ENCODE measurements around the gene TTC17. TPM values are rescaled to one million over a fixed set of nuclear protein-coding genes. Genes with fewer than 3 reads are reported as not detected.

TTC17 gene
- total RNA-seq, 1 donor from 2014 or later = 183 TPM

DNA sequence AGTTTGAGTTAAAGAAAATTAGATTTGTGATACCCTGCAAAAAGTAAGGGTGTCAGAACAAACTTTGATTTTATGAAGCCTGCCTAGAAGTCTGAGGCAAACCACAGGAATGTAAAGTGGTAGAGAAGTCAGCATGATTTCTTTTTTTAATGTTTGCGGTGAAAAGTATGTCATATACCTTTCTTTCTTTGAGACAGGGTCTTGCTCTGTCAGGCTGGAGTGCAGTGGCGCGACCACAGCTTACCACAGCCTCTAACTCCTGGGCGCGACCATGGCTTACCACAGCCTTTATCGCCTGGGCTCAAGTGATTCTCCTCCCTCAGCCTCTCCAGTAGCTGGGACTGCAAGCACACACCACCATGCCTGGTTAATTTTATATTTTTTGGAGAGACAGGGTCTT is 42.3 kb upstream of the TTC17 start:
- Histone ChIP-seq H3K9ac (no peak overlapping the region), H3K4me3 (no peak overlapping the region), H3K9me3 (ENCODE audit: low read depth) (no peaks in the 10 kb centered on the region), H3K4me2 (no peak overlapping the region), H3K27ac (no peak overlapping the region), H3K36me3 (peaks cover 7% of the 10 kb centered on the region), H2AFZ (replicated peaks) (no peak overlapping the region), H4K20me1 (ENCODE audit: low read depth) (peaks cover 76% of the 10 kb centered on the region), H3K4me1 (peaks cover 10% of the 10 kb centered on the region), H3K79me2 (ENCODE audit: low read depth) (peaks cover 79% of the 10 kb centered on the region), H3K27me3 (no peaks in the 10 kb centered on the region), H3F3A (ENCODE audit: low read depth) (peaks cover 11% of the 10 kb centered on the region)
- Mint-ChIP-seq H3K4me1 (peaks cover 22% of the 10 kb centered on the region), H3K9me3 (no peaks in the 10 kb centered on the region), H3K4me3 (no peak overlapping the region), H3K27me3 (ENCODE audit: insufficient read depth, low read depth) (peaks cover 4% of the 10 kb centered on the region), H3K27ac (no peak overlapping the region), H3K36me3 (peaks cover 8% of the 10 kb centered on the region)
- DNase-seq (ENCODE audit: low spot score) = no peak
- no peak for TF ChIP-seq EZH2phosphoT487 (IDR thresholded peaks at IDR 0.05)
- TF ChIP-seq, protein P1, sequence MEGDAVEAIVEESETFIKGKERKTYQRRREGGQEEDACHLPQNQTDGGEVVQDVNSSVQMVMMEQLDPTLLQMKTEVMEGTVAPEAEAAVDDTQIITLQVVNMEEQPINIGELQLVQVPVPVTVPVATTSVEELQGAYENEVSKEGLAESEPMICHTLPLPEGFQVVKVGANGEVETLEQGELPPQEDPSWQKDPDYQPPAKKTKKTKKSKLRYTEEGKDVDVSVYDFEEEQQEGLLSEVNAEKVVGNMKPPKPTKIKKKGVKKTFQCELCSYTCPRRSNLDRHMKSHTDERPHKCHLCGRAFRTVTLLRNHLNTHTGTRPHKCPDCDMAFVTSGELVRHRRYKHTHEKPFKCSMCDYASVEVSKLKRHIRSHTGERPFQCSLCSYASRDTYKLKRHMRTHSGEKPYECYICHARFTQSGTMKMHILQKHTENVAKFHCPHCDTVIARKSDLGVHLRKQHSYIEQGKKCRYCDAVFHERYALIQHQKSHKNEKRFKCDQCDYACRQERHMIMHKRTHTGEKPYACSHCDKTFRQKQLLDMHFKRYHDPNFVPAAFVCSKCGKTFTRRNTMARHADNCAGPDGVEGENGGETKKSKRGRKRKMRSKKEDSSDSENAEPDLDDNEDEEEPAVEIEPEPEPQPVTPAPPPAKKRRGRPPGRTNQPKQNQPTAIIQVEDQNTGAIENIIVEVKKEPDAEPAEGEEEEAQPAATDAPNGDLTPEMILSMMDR (IDR thresholded peaks at IDR 0.05) = no peak
- no peak for TF ChIP-seq EZH2 (IDR thresholded peaks at IDR 0.05)

DNA sequence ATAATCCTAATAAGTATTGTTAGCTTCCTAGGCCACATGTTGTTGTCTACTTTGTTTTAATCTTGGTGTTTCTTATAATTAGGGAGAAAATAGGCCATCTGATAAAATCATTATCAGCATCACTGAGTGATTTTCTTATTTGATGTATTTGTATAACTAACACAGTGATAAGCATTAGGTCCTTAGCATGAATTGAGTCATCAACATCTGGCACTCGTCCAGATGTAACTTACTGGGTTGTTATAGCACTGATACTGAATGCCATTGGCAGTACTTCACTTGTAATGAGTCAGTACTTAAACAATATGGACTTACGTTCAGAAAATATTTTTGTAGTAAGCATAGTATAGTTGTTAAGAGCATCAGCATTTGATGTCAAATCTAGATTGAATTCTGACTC is 30.7 kb upstream of the TTC17 start:
- peaks cover 31% of the 10 kb centered on the region for H3K36me3 Mint-ChIP-seq
- H3K4me3 Mint-ChIP-seq = no peak overlapping the region
- Histone ChIP-seq H3K36me3 (peaks cover 38% of the 10 kb centered on the region), H4K20me1 (ENCODE audit: low read depth) (peaks cover 7% of the 10 kb centered on the region), H3K9ac (no peak overlapping the region), H3K27me3 (no peaks in the 10 kb centered on the region), H3K9me3 (ENCODE audit: low read depth) (no peaks in the 10 kb centered on the region), H3F3A (ENCODE audit: low read depth) (no peaks in the 10 kb centered on the region), H3K27ac (no peak overlapping the region), H2AFZ (replicated peaks) (no peak overlapping the region), H3K4me1 (no peaks in the 10 kb centered on the region), H3K4me2 (no peak overlapping the region), H3K4me3 (no peak overlapping the region), H3K79me2 (ENCODE audit: low read depth) (no peaks in the 10 kb centered on the region)
- H3K9me3 Mint-ChIP-seq = no peaks in the 10 kb centered on the region
- no peak for DNase-seq (ENCODE audit: low spot score)
- H3K27me3 Mint-ChIP-seq (ENCODE audit: insufficient read depth, low read depth) = no peaks in the 10 kb centered on the region
- no peak overlapping the region for H3K27ac Mint-ChIP-seq
- TF ChIP-seq, protein P1 (IDR thresholded peaks at IDR 0.05) = no peak
- TF ChIP-seq EZH2 (IDR thresholded peaks at IDR 0.05) = no peak
- TF ChIP-seq EZH2phosphoT487 (IDR thresholded peaks at IDR 0.05) = no peak
- no peaks in the 10 kb centered on the region for H3K4me1 Mint-ChIP-seq

DNA sequence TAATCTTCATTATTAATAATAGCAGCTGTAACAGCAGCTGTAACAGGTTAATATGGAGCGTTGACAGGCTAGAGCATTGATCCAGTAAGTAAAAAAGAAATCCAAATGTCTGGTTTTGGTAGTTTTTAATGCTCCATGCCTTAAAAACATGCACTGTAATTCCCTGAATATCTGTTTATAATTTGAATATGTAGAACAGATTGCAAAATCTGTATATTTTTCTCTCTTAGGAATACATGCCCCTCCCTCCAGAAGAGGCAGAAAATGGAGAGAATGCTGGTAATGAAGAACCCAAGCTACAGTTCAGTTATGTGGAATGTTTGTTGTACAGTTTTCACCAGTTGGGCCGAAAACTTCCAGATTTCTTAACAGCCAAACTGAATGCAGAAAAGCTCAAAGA is 30.2 kb upstream of the TTC17 start:
- Histone ChIP-seq H3K9me3 (ENCODE audit: low read depth) (no peaks in the 10 kb centered on the region), H2AFZ (replicated peaks) (no peak overlapping the region), H3K4me3 (no peak overlapping the region), H3K4me1 (no peaks in the 10 kb centered on the region), H3K9ac (no peak overlapping the region), H3K4me2 (no peak overlapping the region), H3K27ac (no peak overlapping the region), H3K27me3 (no peaks in the 10 kb centered on the region), H4K20me1 (ENCODE audit: low read depth) (peaks cover 7% of the 10 kb centered on the region), H3K79me2 (ENCODE audit: low read depth) (no peaks in the 10 kb centered on the region), H3F3A (ENCODE audit: low read depth) (no peaks in the 10 kb centered on the region), H3K36me3 (peaks cover 35% of the 10 kb centered on the region)
- no peaks in the 10 kb centered on the region for H3K4me1 Mint-ChIP-seq
- H3K27me3 Mint-ChIP-seq (ENCODE audit: insufficient read depth, low read depth) = no peaks in the 10 kb centered on the region
- H3K4me3 Mint-ChIP-seq = no peak overlapping the region
- no peaks in the 10 kb centered on the region for H3K9me3 Mint-ChIP-seq
- TF ChIP-seq, protein P1 (IDR thresholded peaks at IDR 0.05) = no peak
- TF ChIP-seq EZH2 (IDR thresholded peaks at IDR 0.05) (no peak), EZH2phosphoT487 (IDR thresholded peaks at IDR 0.05) (no peak)
- DNase-seq (ENCODE audit: low spot score) = no peak
- H3K27ac Mint-ChIP-seq = no peak overlapping the region
- H3K36me3 Mint-ChIP-seq = peaks cover 27% of the 10 kb centered on the region
